B cell (primary cell): ENCODE data around the gene GPR158. TPM values are rescaled to one million over a fixed set of nuclear protein-coding genes. Genes with fewer than 3 reads are reported as not detected.

Experiments
- ATAC-seq: fragments of 200-7000 bp; cut with Tn5 transposase; one replicate; pipeline ENCODE4 v1.10.0; 2021; ENCODE audit warnings: low read depth, mild to moderate bottlenecking, moderate number of reproducible peaks, moderate library complexity
- CTCF ChIA-PET: fragments of 350-600 bp; sonication (Branson Sonifier 250); formaldehyde crosslinking; loops from one replicate; lab custom pipeline; 2021; ENCODE audit warnings: antibody characterized with exemption, inconsistent platforms; lab: Charles Lee
- POLR2A ChIA-PET: fragments of 350-600 bp; sonication (Branson Sonifier 250); formaldehyde crosslinking; loops from one replicate; lab custom pipeline; 2021; ENCODE audit warnings: antibody characterized with exemption; lab: Charles Lee
- DNase-seq: peaks from one replicate; pipeline ENCODE4 v3.0.0; 2013
- H2AFZ ChIP-seq: 2 replicates; pipeline ENCODE4 v1.6.1; 2012; ENCODE audit warnings: mild to moderate bottlenecking, low read depth, low read length; ENCODE audit not compliant: insufficient read depth, poor library complexity, severe bottlenecking
- H3K27ac ChIP-seq, 2 donors: 1 replicate in 1 of 2; 2 replicates in 1 of 2; pipeline ENCODE4 v1.5.1; 2012 to 2013; ENCODE audit warnings: low read length in 2 of 2, mild to moderate bottlenecking in 2 of 2, moderate library complexity in 1 of 2
- H3K27me3 ChIP-seq, 4 experiments: fragments of 200-600 bp in 1 of 4; sonication (generic) in 1 of 4; replicated peaks in 1 of 4; 1 replicate in 2 of 4; 2 replicates in 2 of 4; pipeline versions ENCODE4 v1.6.1 to v1.7.0; 2013 to 2016; ENCODE audit warnings: low read length in 3 of 4, mild to moderate bottlenecking in 2 of 4, mixed read lengths in 1 of 4, moderate library complexity in 1 of 4; ENCODE audit not compliant: insufficient read depth in 4 of 4, control insufficient read depth in 3 of 4; ENCODE audit errors: control extremely low read depth in 1 of 4
- H3K36me3 ChIP-seq, 2 experiments: replicated peaks in 1 of 2; 1 replicate in 1 of 2; 2 replicates in 1 of 2; pipeline versions ENCODE4 v1.6.1 to v1.7.1; 2013; ENCODE audit warnings: low read length in 1 of 2; ENCODE audit not compliant: insufficient read depth in 2 of 2, control insufficient read depth in 1 of 2; ENCODE audit errors: control extremely low read depth in 1 of 2, extremely low read depth in 1 of 2
- H3K4me1 ChIP-seq, 2 donors: fragments of 200-600 bp in 1 of 2; sonication (generic) in 1 of 2; 1 replicate in 1 of 2; 2 replicates in 1 of 2; pipeline versions ENCODE4 v1.5.1 to v1.6.1; 2013 to 2017; ENCODE audit warnings: low read length in 2 of 2; ENCODE audit not compliant: control insufficient read depth in 2 of 2, insufficient read depth in 2 of 2
- H3K4me2 ChIP-seq: replicated peaks from 2 replicates; pipeline ENCODE3; 2012; ENCODE audit warnings: mild to moderate bottlenecking, low read depth, low read length; ENCODE audit not compliant: poor library complexity, severe bottlenecking
- H3K4me3 ChIP-seq, 5 experiments: fragments of 200-600 bp in 1 of 5; sonication (generic) in 1 of 5; 1 replicate in 3 of 5; 2 replicates in 2 of 5; pipeline versions ENCODE4 v1.5.1 to v1.7.0; 2011 to 2016; ENCODE audit warnings: low read length in 4 of 5, mild to moderate bottlenecking in 4 of 5, low read depth in 2 of 5, control low read depth in 1 of 5, moderate library complexity in 1 of 5; ENCODE audit not compliant: insufficient read depth in 1 of 5; ENCODE audit errors: control extremely low read depth in 1 of 5, extremely low read depth in 1 of 5
- H3K79me2 ChIP-seq: fragments of 200-600 bp; sonication (generic); one replicate; pipeline ENCODE4 v1.6.0; 2016; ENCODE audit warnings: low read length; ENCODE audit not compliant: control insufficient read depth, insufficient read depth
- H3K9ac ChIP-seq: fragments of 200-600 bp; sonication (generic); 2 replicates; pipeline ENCODE4 v1.6.1; 2017; ENCODE audit warnings: mild to moderate bottlenecking, low read length, moderate library complexity
- H3K9me3 ChIP-seq, 3 donors: one replicate each; pipeline versions ENCODE4 v1.6.1 to v1.7.1; 2013; ENCODE audit warnings: low read length in 2 of 3; ENCODE audit not compliant: control insufficient read depth in 2 of 3, insufficient read depth in 1 of 3; ENCODE audit errors: control extremely low read depth in 1 of 3
- H4K20me1 ChIP-seq: 2 replicates; pipeline ENCODE4 v1.6.0; 2012; ENCODE audit warnings: mild to moderate bottlenecking, low read length; ENCODE audit not compliant: insufficient read depth, control insufficient read depth, poor library complexity, severe bottlenecking
- H3K27ac Mint-ChIP-seq: one replicate; pipeline ENCODE4 v1.8.0; 2021; ENCODE audit warnings: mixed read lengths
- H3K27me3 Mint-ChIP-seq: one replicate; pipeline ENCODE4 v1.8.0; 2021; ENCODE audit warnings: mixed read lengths
- H3K4me1 Mint-ChIP-seq: one replicate; pipeline ENCODE4 v1.8.0; 2021; ENCODE audit warnings: mixed read lengths
- H3K4me3 Mint-ChIP-seq: one replicate; pipeline ENCODE4 v1.8.0; 2021; ENCODE audit warnings: mixed read lengths
- H3K9me3 Mint-ChIP-seq: one replicate; pipeline ENCODE4 v1.8.0; 2022; ENCODE audit warnings: mixed read lengths; ENCODE audit not compliant: insufficient read depth
- EZH2 ChIP-seq: IDR thresholded peaks from 2 replicates; pipeline ENCODE4 v1.6.1; 2012; ENCODE audit warnings: borderline replicate concordance, low read depth, mild to moderate bottlenecking, moderate library complexity, low read length; ENCODE audit not compliant: insufficient read depth, poor library complexity, severe bottlenecking
- WGBS: methylation state at CpG from one replicate; pipeline ENCODE4 v1.1.5; 2013; ENCODE audit warnings: missing lambda C conversion rate; ENCODE audit not compliant: insufficient coverage; 5-methylcytosine and 5-hydroxymethylcytosine counted together
- intact Hi-C: fragments of 100-400 bp; cut with micrococcal nuclease; formaldehyde crosslinking; loops from one replicate; pipeline ENCODE4 v1.10.0; 2022
- polyA plus RNA-seq: library from polyadenylated mRNA; depleted of rRNA; stranded (reverse); fragments of >200 nt; gene quantifications from 2 replicates; pipeline ENCODE4 v1.2.3, GENCODE V29; 2012
- total RNA-seq, 2 donors: library from RNA; stranded (reverse); fragments of 120-200 nt in 1 of 2; gene quantifications; 1 replicate in 1 of 2; 2 replicates in 1 of 2; pipeline versions ENCODE4 v1.2.3 to v1.2.4, GENCODE V29; 2013 to 2022
- TF ChIP-seq, protein P1 (sequence below): fragments of 200-600 bp; IDR thresholded peaks from one replicate; pipeline ENCODE4 v1.8.0; 2022; ENCODE audit warnings: antibody characterized with exemption, mild to moderate bottlenecking

GPR158 gene
- total and polyA plus RNA-seq, 2 donors (not counting 1 experiment from before 2014, with no cell fraction given) = not detected

DNA sequence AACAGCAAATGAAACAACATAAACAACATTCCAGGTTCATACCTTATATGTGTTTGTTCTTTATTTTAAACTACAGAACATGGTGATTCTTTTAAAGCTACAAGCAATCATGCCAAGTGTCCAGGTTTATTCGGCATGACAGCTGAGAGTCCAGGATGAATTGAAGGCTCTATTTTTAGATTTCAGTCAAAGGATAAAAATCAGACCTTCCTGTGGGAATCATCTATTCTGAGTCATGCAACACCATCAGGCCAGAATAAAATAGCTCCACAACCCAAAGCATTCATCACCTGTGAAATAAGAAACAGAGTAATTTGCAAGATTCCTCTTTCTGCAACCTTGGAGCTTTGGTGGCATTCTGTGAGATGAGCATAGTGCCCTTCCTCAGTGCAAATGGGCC is 466.8 kb downstream of the GPR158 start:
- ChIA-PET CTCF (no interaction called here), POLR2A (no interaction called here)
- no peaks in the 10 kb centered on the region for H3K79me2 ChIP-seq
- no peak for DNase-seq
- ATAC-seq = no peak
- H3K4me3 ChIP-seq = no peak overlapping the region
- Mint-ChIP-seq H3K4me1 (peaks cover 2% of the 10 kb centered on the region), H3K27ac (no peak overlapping the region), H3K9me3 (no peaks in the 10 kb centered on the region), H3K4me3 (no peak overlapping the region), H3K27me3 (peaks cover 4% of the 10 kb centered on the region)
- H4K20me1 ChIP-seq = no peaks in the 10 kb centered on the region
- no CpG with 5 or more reads among the region's 1 CpG for WGBS
- no peak overlapping the region for H3K4me2 ChIP-seq
- no peak overlapping the region for H3K27ac ChIP-seq
- H3K9me3 ChIP-seq = no peaks in the 10 kb centered on the region
- H3K9ac ChIP-seq = no peak overlapping the region
- no peak overlapping the region for H2AFZ ChIP-seq
- H3K4me1 ChIP-seq = peaks cover 0 to 3% of the 10 kb centered on the region in 2 donors
- no peaks in the 10 kb centered on the region for H3K27me3 ChIP-seq
- no peaks in the 10 kb centered on the region for H3K36me3 ChIP-seq
- TF ChIP-seq, protein P1, sequence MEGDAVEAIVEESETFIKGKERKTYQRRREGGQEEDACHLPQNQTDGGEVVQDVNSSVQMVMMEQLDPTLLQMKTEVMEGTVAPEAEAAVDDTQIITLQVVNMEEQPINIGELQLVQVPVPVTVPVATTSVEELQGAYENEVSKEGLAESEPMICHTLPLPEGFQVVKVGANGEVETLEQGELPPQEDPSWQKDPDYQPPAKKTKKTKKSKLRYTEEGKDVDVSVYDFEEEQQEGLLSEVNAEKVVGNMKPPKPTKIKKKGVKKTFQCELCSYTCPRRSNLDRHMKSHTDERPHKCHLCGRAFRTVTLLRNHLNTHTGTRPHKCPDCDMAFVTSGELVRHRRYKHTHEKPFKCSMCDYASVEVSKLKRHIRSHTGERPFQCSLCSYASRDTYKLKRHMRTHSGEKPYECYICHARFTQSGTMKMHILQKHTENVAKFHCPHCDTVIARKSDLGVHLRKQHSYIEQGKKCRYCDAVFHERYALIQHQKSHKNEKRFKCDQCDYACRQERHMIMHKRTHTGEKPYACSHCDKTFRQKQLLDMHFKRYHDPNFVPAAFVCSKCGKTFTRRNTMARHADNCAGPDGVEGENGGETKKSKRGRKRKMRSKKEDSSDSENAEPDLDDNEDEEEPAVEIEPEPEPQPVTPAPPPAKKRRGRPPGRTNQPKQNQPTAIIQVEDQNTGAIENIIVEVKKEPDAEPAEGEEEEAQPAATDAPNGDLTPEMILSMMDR = no peak
- no peak for TF ChIP-seq EZH2
- intact Hi-C loops = no loop called here

DNA sequence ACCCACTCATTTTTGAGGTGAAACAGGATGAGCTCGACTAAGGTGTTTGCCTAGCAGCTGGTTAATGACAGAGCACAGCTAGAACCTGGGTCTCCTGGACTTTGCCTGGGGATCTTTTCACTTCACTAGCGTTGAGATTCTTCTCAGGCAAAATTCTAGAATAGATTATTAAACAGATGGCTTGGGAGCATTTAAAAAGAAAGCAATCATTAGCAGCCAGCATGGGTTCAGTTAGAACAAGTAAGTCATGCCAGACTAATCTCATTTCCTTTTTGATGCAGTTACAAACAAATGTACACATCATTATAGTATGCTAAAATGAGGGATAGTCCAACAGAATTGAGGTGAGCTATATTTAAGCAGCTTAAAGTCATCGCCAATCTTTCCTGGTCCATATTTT is 467.9 kb downstream of the GPR158 start:
- H3K27ac Mint-ChIP-seq = no peak overlapping the region
- POLR2A ChIA-PET = no interaction called here

More for the DNA sequence above, 467.9 kb downstream of the GPR158 start:
- H3K4me3 ChIP-seq = no peak overlapping the region
- DNase-seq (no peak), ATAC-seq (no peak)
- H3K4me1 ChIP-seq = peaks cover 0 to 3% of the 10 kb centered on the region in 2 donors
- H3K9me3 ChIP-seq = no peaks in the 10 kb centered on the region
- peaks cover 2% of the 10 kb centered on the region for H3K4me1 Mint-ChIP-seq
- no peak for TF ChIP-seq EZH2
- TF ChIP-seq, protein P1 = no peak
- no peaks in the 10 kb centered on the region for H3K36me3 ChIP-seq
- 70% methylated on average over 2 of the region's 3 CpGs for WGBS
- no peaks in the 10 kb centered on the region for H3K79me2 ChIP-seq
- H3K27ac ChIP-seq = no peak overlapping the region
- H3K4me2 ChIP-seq = no peak overlapping the region
- no peak overlapping the region for H3K9ac ChIP-seq
- CTCF ChIA-PET = no interaction called here
- H3K9me3 Mint-ChIP-seq = no peaks in the 10 kb centered on the region
- H3K27me3 ChIP-seq = no peaks in the 10 kb centered on the region
- H4K20me1 ChIP-seq = no peaks in the 10 kb centered on the region
- no peak overlapping the region for H3K4me3 Mint-ChIP-seq
- intact Hi-C loops = no loop called here
- H3K27me3 Mint-ChIP-seq = no peaks in the 10 kb centered on the region
- no peak overlapping the region for H2AFZ ChIP-seq
